ENCODE measurements around the gene PPP2R5E. TPM values are rescaled to one million over a fixed set of nuclear protein-coding genes. Genes with fewer than 3 reads are reported as not detected.
"Not testable (repeated sequence)": the region's sequence is repeated elsewhere in the genome, so short reads cannot be mapped to it uniquely, and the experiment has no call there.

The PPP2R5E gene
- total RNA-seq, 1 donor, result 24.1 TPM

GRCh38 chr14:63405715-63406114 is 137.5 kb downstream of the PPP2R5E start:
- Histone ChIP-seq H3K4me3 (ENCODE audit: low read length) (no peak overlapping the region), H3K4me1 (ENCODE audit: insufficient read depth, low read length) (no peaks in the 10 kb centered on the region), H3K9me3 (ENCODE audit: low read depth, low read length) (no peaks in the 10 kb centered on the region), H3K27me3 (ENCODE audit: insufficient read depth, low read length) (no peaks in the 10 kb centered on the region)

GRCh38 chr14:63404906-63405305 is 138.3 kb downstream of the PPP2R5E start:
- no peaks in the 10 kb centered on the region for H3K4me1 ChIP-seq (ENCODE audit: insufficient read depth, low read length)
- no peaks in the 10 kb centered on the region for H3K27me3 ChIP-seq (ENCODE audit: insufficient read depth, low read length)
- H3K4me3 ChIP-seq (ENCODE audit: low read length), result no peak overlapping the region

GRCh38 chr14:63401646-63402045 is 141.5 kb downstream of the PPP2R5E start:
- Histone ChIP-seq H3K27me3 (ENCODE audit: insufficient read depth, low read length) (no peaks in the 10 kb centered on the region), H3K4me1 (ENCODE audit: insufficient read depth, low read length) (no peaks in the 10 kb centered on the region), H3K4me3 (ENCODE audit: low read length) (no peak overlapping the region), H3K9me3 (ENCODE audit: low read depth, low read length) (no peaks in the 10 kb centered on the region)

More at GRCh38 chr14:63404906-63405305, 138.3 kb downstream of the PPP2R5E start:
- H3K9me3 ChIP-seq (ENCODE audit: low read depth, low read length), result no peaks in the 10 kb centered on the region

- H3K27me3 ChIP-seq (ENCODE audit: insufficient read depth, low read length), result no peaks in the 10 kb centered on the region
- no peaks in the 10 kb centered on the region for H3K4me1 ChIP-seq (ENCODE audit: insufficient read depth, low read length)
- no peak overlapping the region for H3K4me3 ChIP-seq (ENCODE audit: low read length)
- no peaks in the 10 kb centered on the region for H3K9me3 ChIP-seq (ENCODE audit: low read depth, low read length)
These were observed 144.2 kb downstream of the PPP2R5E start for GRCh38 chr14:63398952-63399351.

GRCh38 chr14:63394841-63395240 is 148.3 kb downstream of the PPP2R5E start:
- H3K4me1 ChIP-seq (ENCODE audit: insufficient read depth, low read length), result no peaks in the 10 kb centered on the region
- no peaks in the 10 kb centered on the region for H3K9me3 ChIP-seq (ENCODE audit: low read depth, low read length)
- H3K4me3 ChIP-seq (ENCODE audit: low read length), result no peak overlapping the region
- H3K27me3 ChIP-seq (ENCODE audit: insufficient read depth, low read length), result no peaks in the 10 kb centered on the region

- Histone ChIP-seq H3K4me1 (ENCODE audit: insufficient read depth, low read length) (no peaks in the 10 kb centered on the region), H3K27me3 (ENCODE audit: insufficient read depth, low read length) (no peaks in the 10 kb centered on the region), H3K4me3 (ENCODE audit: low read length) (no peak overlapping the region), H3K9me3 (ENCODE audit: low read depth, low read length) (no peaks in the 10 kb centered on the region)
These were observed 148.7 kb downstream of the PPP2R5E start for GRCh38 chr14:63394432-63394831.

GRCh38 chr14:63393012-63393411 is 150.2 kb downstream of the PPP2R5E start:
- no peaks in the 10 kb centered on the region for H3K4me1 ChIP-seq (ENCODE audit: insufficient read depth, low read length)
- no peak overlapping the region for H3K4me3 ChIP-seq (ENCODE audit: low read length)
- no peaks in the 10 kb centered on the region for H3K27me3 ChIP-seq (ENCODE audit: insufficient read depth, low read length)
- H3K9me3 ChIP-seq (ENCODE audit: low read depth, low read length), result no peaks in the 10 kb centered on the region

- H3K27me3 ChIP-seq (ENCODE audit: insufficient read depth, low read length), result no peaks in the 10 kb centered on the region
- H3K9me3 ChIP-seq (ENCODE audit: low read depth, low read length), result no peaks in the 10 kb centered on the region
- H3K4me3 ChIP-seq (ENCODE audit: low read length), result no peak overlapping the region
- H3K4me1 ChIP-seq (ENCODE audit: insufficient read depth, low read length), result no peaks in the 10 kb centered on the region
These were observed 150.9 kb downstream of the PPP2R5E start for GRCh38 chr14:63392236-63392635.

- Histone ChIP-seq H3K4me3 (ENCODE audit: low read length) (no peak overlapping the region), H3K27me3 (ENCODE audit: insufficient read depth, low read length) (no peaks in the 10 kb centered on the region), H3K4me1 (ENCODE audit: insufficient read depth, low read length) (no peaks in the 10 kb centered on the region), H3K9me3 (ENCODE audit: low read depth, low read length) (no peaks in the 10 kb centered on the region)
These were observed 154.3 kb downstream of the PPP2R5E start for GRCh38 chr14:63388766-63389431.

- no peak overlapping the region for H3K4me3 ChIP-seq (ENCODE audit: low read length)
- H3K27me3 ChIP-seq (ENCODE audit: insufficient read depth, low read length), result no peaks in the 10 kb centered on the region
- H3K9me3 ChIP-seq (ENCODE audit: low read depth, low read length), result no peaks in the 10 kb centered on the region
- H3K4me1 ChIP-seq (ENCODE audit: insufficient read depth, low read length), result no peaks in the 10 kb centered on the region
These were observed 155.5 kb downstream of the PPP2R5E start for GRCh38 chr14:63387711-63388110.

- no peaks in the 10 kb centered on the region for H3K9me3 ChIP-seq (ENCODE audit: low read depth, low read length)
- H3K4me1 ChIP-seq (ENCODE audit: insufficient read depth, low read length), result no peaks in the 10 kb centered on the region
- no peaks in the 10 kb centered on the region for H3K27me3 ChIP-seq (ENCODE audit: insufficient read depth, low read length)
- no peak overlapping the region for H3K4me3 ChIP-seq (ENCODE audit: low read length)
These were observed 159.3 kb downstream of the PPP2R5E start for GRCh38 chr14:63383776-63384367.

GRCh38 chr14:63378444-63378843 is 164.7 kb downstream of the PPP2R5E start:
- H3K9me3 ChIP-seq (ENCODE audit: low read depth, low read length), result no peaks in the 10 kb centered on the region

GRCh38 chr14:63375769-63376168 is 167.4 kb downstream of the PPP2R5E start:
- no peaks in the 10 kb centered on the region for H3K9me3 ChIP-seq (ENCODE audit: low read depth, low read length)
- H3K4me1 ChIP-seq (ENCODE audit: insufficient read depth, low read length), result no peaks in the 10 kb centered on the region
- no peak overlapping the region for H3K4me3 ChIP-seq (ENCODE audit: low read length)
- H3K27me3 ChIP-seq (ENCODE audit: insufficient read depth, low read length), result no peaks in the 10 kb centered on the region

More at GRCh38 chr14:63378444-63378843, 164.7 kb downstream of the PPP2R5E start:
- Histone ChIP-seq H3K4me3 (ENCODE audit: low read length) (no peak overlapping the region), H3K27me3 (ENCODE audit: insufficient read depth, low read length) (no peaks in the 10 kb centered on the region), H3K4me1 (ENCODE audit: insufficient read depth, low read length) (no peaks in the 10 kb centered on the region)

GRCh38 chr14:63371613-63372012 is 171.6 kb downstream of the PPP2R5E start:
- H3K4me3 ChIP-seq (ENCODE audit: low read length); H3K9me3 ChIP-seq (ENCODE audit: low read depth, low read length); H3K27me3 ChIP-seq (ENCODE audit: insufficient read depth, low read length); H3K4me1 ChIP-seq (ENCODE audit: insufficient read depth, low read length): not testable (repeated sequence)

GRCh38 chr14:63371033-63371432 is 172.1 kb downstream of the PPP2R5E start:
- Histone ChIP-seq H3K4me3 (ENCODE audit: low read length) (no peak overlapping the region), H3K27me3 (ENCODE audit: insufficient read depth, low read length) (no peaks in the 10 kb centered on the region), H3K4me1 (ENCODE audit: insufficient read depth, low read length) (no peaks in the 10 kb centered on the region), H3K9me3 (ENCODE audit: low read depth, low read length) (no peaks in the 10 kb centered on the region)

All from mononuclear cell (primary cell).